KMS-11 (cell line): ENCODE results near the gene SLC22A3.

Experiments used
- H2AFZ ChIP-seq: fragments of 200-600 bp; sonication (generic); 2 replicates; pipeline ENCODE4 v1.6.1; 2016; ENCODE audit warnings: antibody characterized with exemption, mixed run types, low read depth
- H3K27ac ChIP-seq: fragments of 200-600 bp; sonication (generic); 2 replicates; pipeline ENCODE4 v1.6.1; 2016; ENCODE audit warnings: mild to moderate bottlenecking, mixed run types
- H3K27me3 ChIP-seq: fragments of 200-600 bp; sonication (generic); 2 replicates; pipeline ENCODE4 v1.6.1; 2017; ENCODE audit warnings: mild to moderate bottlenecking, low read depth, mixed run types, moderate library complexity; ENCODE audit not compliant: insufficient read depth
- H3K36me3 ChIP-seq: fragments of 200-600 bp; sonication (generic); 2 replicates; pipeline ENCODE4 v1.6.1; 2017; ENCODE audit warnings: mild to moderate bottlenecking, mixed run types; ENCODE audit not compliant: insufficient read depth
- H3K4me1 ChIP-seq: fragments of 200-600 bp; sonication (generic); 2 replicates; pipeline ENCODE4 v1.6.1; 2016; ENCODE audit warnings: mild to moderate bottlenecking, low read depth, mixed run types; ENCODE audit not compliant: poor library complexity, severe bottlenecking
- H3K4me2 ChIP-seq: fragments of 200-600 bp; sonication (generic); 2 replicates; pipeline ENCODE4 v1.7.0; 2016; ENCODE audit warnings: mild to moderate bottlenecking, mixed run types
- H3K4me3 ChIP-seq: fragments of 200-600 bp; sonication (generic); IDR thresholded peaks from 2 replicates; pipeline ENCODE4 v1.6.1; 2017; ENCODE audit warnings: low read depth, low read length, mixed read lengths; ENCODE audit not compliant: insufficient read depth
- H3K79me2 ChIP-seq: fragments of 200-600 bp; sonication (generic); 2 replicates; pipeline ENCODE4 v1.6.1; 2016; ENCODE audit warnings: low read depth, mixed run types; ENCODE audit not compliant: insufficient read depth
- H3K9ac ChIP-seq: fragments of 200-600 bp; sonication (generic); 2 replicates; pipeline ENCODE4 v1.6.1; 2016; ENCODE audit warnings: mild to moderate bottlenecking, mixed run types
- H4K20me1 ChIP-seq: fragments of 200-600 bp; sonication (generic); 2 replicates; pipeline ENCODE4 v1.6.1; 2016; ENCODE audit warnings: mild to moderate bottlenecking, mixed run types; ENCODE audit not compliant: insufficient read depth
- TF ChIP-seq, protein P1 (sequence below): fragments of 200-600 bp; sonication (generic); conservative IDR thresholded peaks from 2 replicates; pipeline ENCODE4 v1.6.1; 2017; ENCODE audit warnings: low read depth, mild to moderate bottlenecking, antibody characterized with exemption, low read length, moderate library complexity, mixed read lengths

Gene SLC22A3

DNA sequence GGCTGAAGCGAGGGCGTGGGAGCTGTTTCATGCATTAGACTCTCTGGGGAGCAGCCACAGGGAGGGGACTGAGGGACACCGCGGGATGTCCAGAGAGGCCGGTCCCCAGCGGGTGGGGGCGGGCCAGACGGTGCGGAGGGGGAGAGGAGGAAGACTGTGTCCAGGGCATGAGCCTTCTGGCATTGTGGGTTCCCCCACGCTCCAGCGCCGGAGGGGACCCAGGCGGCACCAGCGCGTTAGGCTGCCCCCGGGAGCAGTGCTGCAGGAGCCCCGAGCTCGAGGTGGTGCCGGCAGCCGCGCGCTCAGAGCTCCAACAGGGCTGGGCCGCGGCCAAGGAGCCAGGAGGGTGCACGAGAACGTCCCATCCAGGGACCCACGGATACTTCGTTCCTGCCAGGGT lies 14.4 kb downstream of the SLC22A3 start:
- Histone ChIP-seq H4K20me1 (no peaks in the 10 kb centered on the region), H3K27ac (no peak overlapping the region), H2AFZ (no peak overlapping the region), H3K4me3 (no peak overlapping the region), H3K79me2 (no peaks in the 10 kb centered on the region), H3K27me3 (no peaks in the 10 kb centered on the region), H3K36me3 (no peaks in the 10 kb centered on the region), H3K9ac (no peak overlapping the region), H3K4me2 (no peak overlapping the region), H3K4me1 (no peaks in the 10 kb centered on the region)
- TF ChIP-seq, protein P1, sequence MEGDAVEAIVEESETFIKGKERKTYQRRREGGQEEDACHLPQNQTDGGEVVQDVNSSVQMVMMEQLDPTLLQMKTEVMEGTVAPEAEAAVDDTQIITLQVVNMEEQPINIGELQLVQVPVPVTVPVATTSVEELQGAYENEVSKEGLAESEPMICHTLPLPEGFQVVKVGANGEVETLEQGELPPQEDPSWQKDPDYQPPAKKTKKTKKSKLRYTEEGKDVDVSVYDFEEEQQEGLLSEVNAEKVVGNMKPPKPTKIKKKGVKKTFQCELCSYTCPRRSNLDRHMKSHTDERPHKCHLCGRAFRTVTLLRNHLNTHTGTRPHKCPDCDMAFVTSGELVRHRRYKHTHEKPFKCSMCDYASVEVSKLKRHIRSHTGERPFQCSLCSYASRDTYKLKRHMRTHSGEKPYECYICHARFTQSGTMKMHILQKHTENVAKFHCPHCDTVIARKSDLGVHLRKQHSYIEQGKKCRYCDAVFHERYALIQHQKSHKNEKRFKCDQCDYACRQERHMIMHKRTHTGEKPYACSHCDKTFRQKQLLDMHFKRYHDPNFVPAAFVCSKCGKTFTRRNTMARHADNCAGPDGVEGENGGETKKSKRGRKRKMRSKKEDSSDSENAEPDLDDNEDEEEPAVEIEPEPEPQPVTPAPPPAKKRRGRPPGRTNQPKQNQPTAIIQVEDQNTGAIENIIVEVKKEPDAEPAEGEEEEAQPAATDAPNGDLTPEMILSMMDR, result no peak

DNA sequence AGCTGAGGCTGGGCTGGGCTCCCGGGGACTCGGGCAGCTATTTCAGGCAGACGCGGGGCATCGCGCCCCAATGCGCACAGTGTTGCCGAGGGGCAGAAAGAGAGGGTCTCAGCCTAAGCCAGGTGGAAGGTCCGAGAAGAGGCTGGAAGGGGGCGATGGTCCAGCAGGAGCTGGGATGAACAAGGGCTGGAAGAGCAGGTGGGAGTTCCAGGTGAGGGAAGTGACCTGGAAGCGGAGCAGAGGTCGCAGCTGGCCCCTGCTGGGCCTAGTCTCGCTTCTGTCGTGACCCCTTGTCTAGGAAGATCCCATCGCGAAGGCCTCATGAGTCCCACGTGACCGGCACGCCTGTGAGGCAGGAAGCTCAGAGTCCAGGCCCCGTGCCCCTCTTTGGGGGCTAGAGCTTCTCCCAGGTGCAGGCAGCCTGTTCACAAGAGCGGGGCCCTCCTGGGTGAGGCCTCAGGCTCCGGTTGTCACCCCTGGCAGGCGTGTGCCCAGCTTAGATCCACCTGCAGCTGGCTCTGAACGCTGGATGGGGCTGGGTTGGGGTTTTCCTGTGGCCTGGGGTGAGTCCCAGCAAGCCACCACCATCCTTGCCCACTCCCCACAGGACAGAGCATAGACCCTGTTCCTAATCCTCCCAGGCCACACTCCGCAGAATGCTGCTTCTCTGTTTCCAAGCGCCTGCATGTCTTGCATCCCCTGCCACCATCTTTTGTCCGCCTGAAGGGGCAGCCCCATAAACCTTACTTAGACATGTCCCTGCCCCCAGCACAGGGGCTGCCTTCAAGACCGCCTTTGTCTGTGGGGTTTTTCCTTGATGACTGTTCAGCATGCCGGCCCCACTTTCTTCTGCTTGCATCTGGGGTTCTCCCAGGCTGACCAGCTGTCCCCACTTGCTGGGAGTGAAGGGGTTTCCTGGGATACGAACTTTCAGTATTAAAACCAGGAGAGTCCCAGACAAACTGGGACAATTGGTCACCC lies 15.1 kb downstream of the SLC22A3 start:
- H3K27me3 ChIP-seq, result no peaks in the 10 kb centered on the region
- H3K36me3 ChIP-seq, result no peaks in the 10 kb centered on the region
- H4K20me1 ChIP-seq, result no peaks in the 10 kb centered on the region
- no peak overlapping the region for H3K9ac ChIP-seq
- H3K4me2 ChIP-seq, result no peak overlapping the region
- H3K4me3 ChIP-seq, result no peak overlapping the region
- no peaks in the 10 kb centered on the region for H3K4me1 ChIP-seq
- H3K79me2 ChIP-seq, result no peaks in the 10 kb centered on the region
- H2AFZ ChIP-seq, result no peak overlapping the region
- TF ChIP-seq, protein P1, result no peak
- no peak overlapping the region for H3K27ac ChIP-seq

DNA sequence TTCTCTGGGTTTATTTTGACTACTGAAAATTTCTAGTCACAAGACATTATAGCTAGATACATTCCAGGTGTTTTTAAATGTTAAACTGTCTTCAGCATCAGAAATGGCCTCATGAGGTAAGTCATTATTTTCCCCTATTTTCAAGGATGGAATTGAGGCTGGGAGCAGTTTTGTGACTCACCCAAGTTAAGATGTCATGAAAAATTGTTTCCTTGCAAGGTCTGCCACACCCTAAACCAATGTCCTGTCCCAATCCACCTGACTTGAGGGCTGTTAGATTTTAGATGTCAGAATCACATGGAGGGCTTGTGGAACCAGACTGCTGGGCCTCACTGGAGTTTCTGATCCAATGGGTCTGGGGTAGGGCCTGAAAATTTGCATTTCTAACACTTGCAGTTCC lies 16.9 kb downstream of the SLC22A3 start:
- H3K9ac ChIP-seq, result no peak overlapping the region
- H3K27me3 ChIP-seq, result no peaks in the 10 kb centered on the region
- H2AFZ ChIP-seq, result no peak overlapping the region
- no peak overlapping the region for H3K4me3 ChIP-seq
- H3K27ac ChIP-seq, result no peak overlapping the region
- H3K36me3 ChIP-seq, result no peaks in the 10 kb centered on the region
- H3K4me1 ChIP-seq, result no peaks in the 10 kb centered on the region
- no peaks in the 10 kb centered on the region for H4K20me1 ChIP-seq
- H3K4me2 ChIP-seq, result no peak overlapping the region
- no peaks in the 10 kb centered on the region for H3K79me2 ChIP-seq
- TF ChIP-seq, protein P1, result no peak

DNA sequence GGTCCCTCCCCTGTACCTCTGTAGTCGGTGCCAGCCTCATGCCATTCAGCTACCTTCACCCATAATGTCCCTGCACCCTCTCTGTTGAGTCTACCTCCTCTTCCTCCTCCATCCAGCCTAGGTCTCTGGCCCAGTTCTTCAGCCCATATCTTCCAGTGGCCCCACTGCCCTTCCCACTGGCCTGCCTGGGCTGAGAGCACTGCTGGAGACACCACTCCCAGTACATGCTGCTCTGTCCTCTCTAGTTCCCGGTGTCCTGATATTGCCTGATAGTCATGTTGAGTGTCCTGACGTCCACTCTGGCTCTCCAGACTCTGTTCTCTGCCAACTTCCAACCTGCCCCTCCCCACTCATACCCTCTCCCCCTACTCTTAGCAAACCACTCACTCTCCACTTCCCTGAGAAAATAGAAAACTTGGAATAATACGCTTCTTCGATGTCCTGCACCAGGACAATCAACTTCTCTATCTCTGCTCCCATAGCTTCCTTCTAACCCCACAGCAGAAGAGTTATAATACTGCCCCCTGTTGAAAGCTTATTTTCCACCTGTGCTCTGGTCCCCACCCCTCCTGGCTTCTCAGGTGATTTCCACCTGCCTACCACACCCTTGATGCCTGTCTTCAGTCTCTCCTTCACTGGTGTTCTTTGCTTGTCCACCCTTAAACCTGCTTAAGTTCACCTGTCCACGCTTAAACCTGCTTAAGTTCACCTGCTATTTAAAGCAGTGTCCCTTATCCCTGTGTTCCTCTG lies 19.8 kb downstream of the SLC22A3 start:
- H2AFZ ChIP-seq, result no peak overlapping the region
- TF ChIP-seq, protein P1, result no peak
- no peaks in the 10 kb centered on the region for H4K20me1 ChIP-seq
- H3K79me2 ChIP-seq, result no peaks in the 10 kb centered on the region
- H3K36me3 ChIP-seq, result no peaks in the 10 kb centered on the region
- H3K9ac ChIP-seq, result no peak overlapping the region
- H3K27me3 ChIP-seq, result no peaks in the 10 kb centered on the region
- no peaks in the 10 kb centered on the region for H3K4me1 ChIP-seq
- H3K4me3 ChIP-seq, result no peak overlapping the region
- no peak overlapping the region for H3K4me2 ChIP-seq
- H3K27ac ChIP-seq, result no peak overlapping the region
